GM23338 (cell line): Measurements from ENCODE around the gene PLBD1.

ENCODE experiments used
- CREB1 ChIP-seq: fragments of 250-450 bp; sonication (Bioruptor Pico); IDR thresholded peaks from 2 replicates; pipeline ENCODE4 v1.5.0; 2020; ENCODE audit warnings: low read depth, mild to moderate bottlenecking, moderate library complexity
- CTCF ChIP-seq, 2 experiments: fragments of 200-600 bp in 1 of 2; sonication (generic) in 1 of 2; conservative IDR thresholded peaks; 2 replicates each; pipeline versions ENCODE4 v1.5.1 to v1.6.1; 2016 to 2017; ENCODE audit warnings: antibody characterized with exemption in 2 of 2, low read depth in 2 of 2, mild to moderate bottlenecking in 2 of 2, moderate library complexity in 1 of 2
- EZH2 ChIP-seq: fragments of 200-600 bp; sonication (generic); IDR thresholded peaks from one replicate; pipeline ENCODE4 v1.8.0; 2017; ENCODE audit warnings: antibody characterized with exemption, mild to moderate bottlenecking, low read depth; ENCODE audit not compliant: unreplicated experiment
- EZH2phosphoT487 ChIP-seq: fragments of 200-600 bp; sonication (generic); IDR thresholded peaks from one replicate; pipeline ENCODE4 v1.8.1; 2018; ENCODE audit warnings: antibody characterized with exemption; ENCODE audit not compliant: unreplicated experiment
- JUNB ChIP-seq: IDR thresholded peaks from one replicate; pipeline ENCODE4 v1.6.1; 2016; ENCODE audit warnings: antibody characterized with exemption; ENCODE audit not compliant: unreplicated experiment
- NANOG ChIP-seq: IDR thresholded peaks from 2 replicates; pipeline ENCODE4 v1.6.1; 2016; ENCODE audit warnings: antibody characterized with exemption, borderline replicate concordance
- POLR2AphosphoS5 ChIP-seq: IDR thresholded peaks from 2 replicates; pipeline ENCODE4 v1.6.1; 2016; ENCODE audit warnings: antibody characterized with exemption, low read depth
- REST ChIP-seq: IDR thresholded peaks from one replicate; pipeline ENCODE4 v1.6.1; 2018; ENCODE audit warnings: antibody characterized with exemption; ENCODE audit not compliant: unreplicated experiment
- STAT1 ChIP-seq: IDR thresholded peaks from one replicate; pipeline ENCODE4 v1.6.1; 2016; ENCODE audit warnings: antibody characterized with exemption; ENCODE audit not compliant: unreplicated experiment
- ZNF462 ChIP-seq: fragments of 250-450 bp; sonication (Bioruptor Pico); IDR thresholded peaks from 2 replicates; pipeline ENCODE4 v1.5.0; 2020; ENCODE audit warnings: mild to moderate bottlenecking, moderate library complexity

GRCh38 chr12:14540801-14541462 is 26.8 kb downstream of the PLBD1 start:
- TF ChIP-seq EZH2 = no peak
- TF ChIP-seq POLR2AphosphoS5 = no peak
- TF ChIP-seq CTCF (conservative IDR thresholded peaks at IDR 0.05; ENCODE audit: low read depth in 2 of 2) = no peak
- TF ChIP-seq EZH2phosphoT487 = no peak
- no peak for TF ChIP-seq REST
- TF ChIP-seq ZNF462 = no peak
- TF ChIP-seq CREB1 (CRISPR knock-in tag) = no peak
- TF ChIP-seq NANOG = no peak
- no peak for TF ChIP-seq STAT1
- TF ChIP-seq JUNB = no peak
